ENCODE data around the gene SLC5A8.
"Not testable (repeated sequence)": the region's sequence is repeated elsewhere in the genome, so short reads cannot be mapped to it uniquely, and the experiment has no call there.

Gene SLC5A8

GRCh38 chr12:101166866-101167265 lies 43.2 kb downstream of the SLC5A8 start:
- Histone ChIP-seq H3K27me3 (ENCODE audit: control insufficient read depth, insufficient read depth, low read length) (no peaks in the 10 kb centered on the region), H3K9me3 (ENCODE audit: control insufficient read depth, insufficient read depth, low read length) (no peaks in the 10 kb centered on the region), H3K4me3 (ENCODE audit: low read depth, low read length) (no peak overlapping the region), H3K36me3 (ENCODE audit: control insufficient read depth, insufficient read depth, low read length) (no peaks in the 10 kb centered on the region), H3K9ac (ENCODE audit: low read depth, low read length) (no peak overlapping the region), H3K4me1 (ENCODE audit: control insufficient read depth, insufficient read depth, low read length) (no peaks in the 10 kb centered on the region)

- Histone ChIP-seq H3K9me3 (ENCODE audit: control insufficient read depth, insufficient read depth, low read length) (no peaks in the 10 kb centered on the region), H3K9ac (ENCODE audit: low read depth, low read length) (no peak overlapping the region), H3K27me3 (ENCODE audit: control insufficient read depth, insufficient read depth, low read length) (no peaks in the 10 kb centered on the region), H3K4me1 (ENCODE audit: control insufficient read depth, insufficient read depth, low read length) (no peaks in the 10 kb centered on the region), H3K4me3 (ENCODE audit: low read depth, low read length) (no peak overlapping the region), H3K36me3 (ENCODE audit: control insufficient read depth, insufficient read depth, low read length) (no peaks in the 10 kb centered on the region)
Measured at GRCh38 chr12:101165319-101165718, 44.7 kb downstream of the SLC5A8 start.

GRCh38 chr12:101145777-101146431 lies 64.1 kb downstream of the SLC5A8 start:
- H3K4me1 ChIP-seq (ENCODE audit: control insufficient read depth, insufficient read depth, low read length); H3K27me3 ChIP-seq (ENCODE audit: control insufficient read depth, insufficient read depth, low read length); H3K36me3 ChIP-seq (ENCODE audit: control insufficient read depth, insufficient read depth, low read length); H3K9me3 ChIP-seq (ENCODE audit: control insufficient read depth, insufficient read depth, low read length); H3K9ac ChIP-seq (ENCODE audit: low read depth, low read length): not testable (repeated sequence)
- peak overlapping the region; percentile 60 for H3K4me3 ChIP-seq (ENCODE audit: low read depth, low read length)

- H3K27me3 ChIP-seq (ENCODE audit: control insufficient read depth, insufficient read depth, low read length): no peaks in the 10 kb centered on the region
- no peaks in the 10 kb centered on the region for H3K9me3 ChIP-seq (ENCODE audit: control insufficient read depth, insufficient read depth, low read length)
- H3K9ac ChIP-seq (ENCODE audit: low read depth, low read length): no peak overlapping the region
- H3K36me3 ChIP-seq (ENCODE audit: control insufficient read depth, insufficient read depth, low read length): no peaks in the 10 kb centered on the region
- no peak overlapping the region for H3K4me3 ChIP-seq (ENCODE audit: low read depth, low read length)
- H3K4me1 ChIP-seq (ENCODE audit: control insufficient read depth, insufficient read depth, low read length): no peaks in the 10 kb centered on the region
Measured at GRCh38 chr12:101127521-101128219, 82.4 kb downstream of the SLC5A8 start.

GRCh38 chr12:101117842-101118241 lies 92.2 kb downstream of the SLC5A8 start:
- no peaks in the 10 kb centered on the region for H3K4me1 ChIP-seq (ENCODE audit: control insufficient read depth, insufficient read depth, low read length)
- no peak overlapping the region for H3K9ac ChIP-seq (ENCODE audit: low read depth, low read length)
- no peaks in the 10 kb centered on the region for H3K27me3 ChIP-seq (ENCODE audit: control insufficient read depth, insufficient read depth, low read length)
- H3K9me3 ChIP-seq (ENCODE audit: control insufficient read depth, insufficient read depth, low read length): no peaks in the 10 kb centered on the region
- no peaks in the 10 kb centered on the region for H3K36me3 ChIP-seq (ENCODE audit: control insufficient read depth, insufficient read depth, low read length)
- no peak overlapping the region for H3K4me3 ChIP-seq (ENCODE audit: low read depth, low read length)

GRCh38 chr12:101116911-101117310 lies 93.1 kb downstream of the SLC5A8 start:
- no peaks in the 10 kb centered on the region for H3K4me1 ChIP-seq (ENCODE audit: control insufficient read depth, insufficient read depth, low read length)
- no peak overlapping the region for H3K9ac ChIP-seq (ENCODE audit: low read depth, low read length)
- no peaks in the 10 kb centered on the region for H3K27me3 ChIP-seq (ENCODE audit: control insufficient read depth, insufficient read depth, low read length)
- H3K4me3 ChIP-seq (ENCODE audit: low read depth, low read length): no peak overlapping the region
- H3K9me3 ChIP-seq (ENCODE audit: control insufficient read depth, insufficient read depth, low read length): no peaks in the 10 kb centered on the region
- no peaks in the 10 kb centered on the region for H3K36me3 ChIP-seq (ENCODE audit: control insufficient read depth, insufficient read depth, low read length)

GRCh38 chr12:101115326-101115725 lies 94.7 kb downstream of the SLC5A8 start:
- no peaks in the 10 kb centered on the region for H3K4me1 ChIP-seq (ENCODE audit: control insufficient read depth, insufficient read depth, low read length)
- no peaks in the 10 kb centered on the region for H3K27me3 ChIP-seq (ENCODE audit: control insufficient read depth, insufficient read depth, low read length)
- no peaks in the 10 kb centered on the region for H3K9me3 ChIP-seq (ENCODE audit: control insufficient read depth, insufficient read depth, low read length)

GRCh38 chr12:101111441-101111840 lies 98.6 kb downstream of the SLC5A8 start:
- Histone ChIP-seq H3K9ac (ENCODE audit: low read depth, low read length) (no peak overlapping the region), H3K4me3 (ENCODE audit: low read depth, low read length) (no peak overlapping the region), H3K27me3 (ENCODE audit: control insufficient read depth, insufficient read depth, low read length) (no peaks in the 10 kb centered on the region), H3K9me3 (ENCODE audit: control insufficient read depth, insufficient read depth, low read length) (no peaks in the 10 kb centered on the region), H3K36me3 (ENCODE audit: control insufficient read depth, insufficient read depth, low read length) (no peaks in the 10 kb centered on the region), H3K4me1 (ENCODE audit: control insufficient read depth, insufficient read depth, low read length) (no peaks in the 10 kb centered on the region)

More at GRCh38 chr12:101115326-101115725, 94.7 kb downstream of the SLC5A8 start:
- H3K9ac ChIP-seq (ENCODE audit: low read depth, low read length): no peak overlapping the region
- no peaks in the 10 kb centered on the region for H3K36me3 ChIP-seq (ENCODE audit: control insufficient read depth, insufficient read depth, low read length)
- no peak overlapping the region for H3K4me3 ChIP-seq (ENCODE audit: low read depth, low read length)

GRCh38 chr12:101110866-101111265 lies 99.2 kb downstream of the SLC5A8 start:
- Histone ChIP-seq H3K36me3 (ENCODE audit: control insufficient read depth, insufficient read depth, low read length) (no peaks in the 10 kb centered on the region), H3K4me3 (ENCODE audit: low read depth, low read length) (no peak overlapping the region), H3K9ac (ENCODE audit: low read depth, low read length) (no peak overlapping the region), H3K9me3 (ENCODE audit: control insufficient read depth, insufficient read depth, low read length) (no peaks in the 10 kb centered on the region), H3K27me3 (ENCODE audit: control insufficient read depth, insufficient read depth, low read length) (no peaks in the 10 kb centered on the region), H3K4me1 (ENCODE audit: control insufficient read depth, insufficient read depth, low read length) (no peaks in the 10 kb centered on the region)

- Histone ChIP-seq H3K4me3 (ENCODE audit: low read depth, low read length) (no peak overlapping the region), H3K9ac (ENCODE audit: low read depth, low read length) (no peak overlapping the region), H3K4me1 (ENCODE audit: control insufficient read depth, insufficient read depth, low read length) (no peaks in the 10 kb centered on the region), H3K9me3 (ENCODE audit: control insufficient read depth, insufficient read depth, low read length) (no peaks in the 10 kb centered on the region), H3K27me3 (ENCODE audit: control insufficient read depth, insufficient read depth, low read length) (no peaks in the 10 kb centered on the region), H3K36me3 (ENCODE audit: control insufficient read depth, insufficient read depth, low read length) (no peaks in the 10 kb centered on the region)
Measured at GRCh38 chr12:101108130-101108529, 101.9 kb downstream of the SLC5A8 start.

- Histone ChIP-seq H3K27me3 (ENCODE audit: control insufficient read depth, insufficient read depth, low read length) (no peaks in the 10 kb centered on the region), H3K4me1 (ENCODE audit: control insufficient read depth, insufficient read depth, low read length) (no peaks in the 10 kb centered on the region), H3K9me3 (ENCODE audit: control insufficient read depth, insufficient read depth, low read length) (no peaks in the 10 kb centered on the region), H3K4me3 (ENCODE audit: low read depth, low read length) (no peak overlapping the region), H3K9ac (ENCODE audit: low read depth, low read length) (no peak overlapping the region), H3K36me3 (ENCODE audit: control insufficient read depth, insufficient read depth, low read length) (no peaks in the 10 kb centered on the region)
Measured at GRCh38 chr12:101107032-101107763, 102.8 kb downstream of the SLC5A8 start.

Measured in iPS-15b (cell line).